ENCODE data around the gene FCHO1. TPM values are rescaled to one million over a fixed set of nuclear protein-coding genes. Genes with fewer than 3 reads are reported as not detected.

Gene FCHO1
- 10 to 100 TPM; 35.8 to 38.7 TPM for total RNA-seq

DNA sequence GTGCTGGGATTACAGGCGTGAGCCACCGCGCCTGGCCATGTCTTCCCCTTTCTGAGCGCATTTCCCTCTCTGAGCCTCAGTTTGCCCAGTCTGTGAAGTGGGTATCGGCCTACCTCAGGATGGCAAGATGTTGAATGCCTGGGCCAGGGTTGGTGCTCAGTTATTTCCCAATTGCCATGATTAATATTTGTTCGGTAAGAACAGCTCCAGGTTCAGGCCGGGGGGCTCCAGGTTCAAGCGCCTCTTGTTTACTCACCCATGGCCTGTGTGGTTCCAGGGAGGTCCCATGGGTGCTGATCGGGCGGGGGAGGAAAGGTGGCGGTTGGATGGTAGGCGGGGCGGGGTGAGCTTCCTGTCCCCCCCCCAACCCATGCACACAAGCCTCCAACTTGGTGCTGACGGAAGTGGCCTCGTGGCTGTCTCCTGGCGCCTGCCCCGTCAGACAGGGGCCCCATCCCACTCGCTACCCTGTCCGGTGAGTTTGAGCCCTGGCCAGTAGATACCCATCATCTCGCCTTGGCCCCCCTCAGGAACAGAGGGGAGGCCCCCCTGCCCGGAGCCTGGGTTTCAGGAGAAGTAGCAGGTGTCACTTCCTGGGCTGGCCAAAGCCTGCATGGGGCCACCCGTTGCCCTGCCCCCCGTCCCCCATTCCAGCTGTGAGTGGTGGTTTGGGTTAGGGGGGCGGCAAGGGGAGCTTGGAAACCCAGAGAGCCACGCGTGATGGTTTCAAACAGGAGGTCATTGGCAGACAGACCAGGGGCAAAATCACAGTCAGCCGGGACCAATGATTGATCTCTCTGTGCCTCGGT lies at the start of gene FCHO1:
FCHO1 (plus strand) TSS at position 375 of the 809 bp plus-strand sequence. CDS start 3,688 bp downstream, outside the sequence.
- DNase-seq = peak; percentile 86
- H3K4me3 Mint-ChIP-seq = peak within 1 kb of the TSS; percentile 95
- no peaks in the 10 kb centered on the region for H3K9me3 Mint-ChIP-seq
- H3K36me3 Mint-ChIP-seq = peaks cover 18% of the 10 kb centered on the region
- H3K4me1 Mint-ChIP-seq = peaks cover 55% of the 10 kb centered on the region
- peak within 1 kb of the TSS; percentile 99 for H3K27ac Mint-ChIP-seq
- no peaks in the 10 kb centered on the region for H3K27me3 Mint-ChIP-seq

GRCh38 chr19:17703824-17704463 lies 47.3 kb upstream of the FCHO1 start:
- no peak overlapping the region for H3K4me3 Mint-ChIP-seq
- peaks cover 4% of the 10 kb centered on the region for H3K27me3 Mint-ChIP-seq
- H3K4me1 Mint-ChIP-seq = no peaks in the 10 kb centered on the region
- DNase-seq = peak; percentile 70
- no peak overlapping the region for H3K27ac Mint-ChIP-seq
- H3K9me3 Mint-ChIP-seq = no peaks in the 10 kb centered on the region
- no peaks in the 10 kb centered on the region for H3K36me3 Mint-ChIP-seq

GRCh38 chr19:17706750-17707181 lies 44.5 kb upstream of the FCHO1 start:
- DNase-seq = no peak
- Mint-ChIP-seq H3K9me3 (no peaks in the 10 kb centered on the region), H3K27me3 (no peaks in the 10 kb centered on the region), H3K4me1 (no peaks in the 10 kb centered on the region), H3K4me3 (no peak overlapping the region), H3K27ac (no peak overlapping the region), H3K36me3 (no peaks in the 10 kb centered on the region)

DNA sequence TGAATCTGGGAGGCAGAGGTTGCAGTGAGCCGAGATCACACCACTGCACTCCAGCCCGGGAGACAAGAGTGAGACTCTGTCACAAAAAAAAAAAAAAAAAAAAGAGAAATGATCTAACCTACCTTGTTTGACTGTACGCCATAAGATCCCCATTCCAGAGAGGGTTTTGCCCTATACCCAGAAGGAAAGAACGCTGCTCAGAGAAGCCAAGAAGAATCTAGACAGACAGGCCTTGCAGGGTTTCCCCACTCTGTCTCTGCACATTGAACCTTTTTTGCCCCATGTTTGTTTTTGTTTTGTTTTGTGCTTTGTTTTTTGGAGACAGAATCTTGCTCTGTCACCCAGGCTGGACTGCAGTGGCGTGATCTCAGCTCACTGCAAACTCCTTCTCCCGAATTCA lies 39.4 kb upstream of the FCHO1 start:
- H3K27ac Mint-ChIP-seq = no peak overlapping the region
- no peak for DNase-seq
- H3K27me3 Mint-ChIP-seq = no peaks in the 10 kb centered on the region
- no peaks in the 10 kb centered on the region for H3K9me3 Mint-ChIP-seq
- no peaks in the 10 kb centered on the region for H3K4me1 Mint-ChIP-seq
- no peaks in the 10 kb centered on the region for H3K36me3 Mint-ChIP-seq
- no peak overlapping the region for H3K4me3 Mint-ChIP-seq

- no peak overlapping the region for H3K27ac Mint-ChIP-seq
- no peaks in the 10 kb centered on the region for H3K9me3 Mint-ChIP-seq
- peaks cover 26% of the 10 kb centered on the region for H3K4me1 Mint-ChIP-seq
- H3K27me3 Mint-ChIP-seq = no peaks in the 10 kb centered on the region
- peaks cover 10% of the 10 kb centered on the region for H3K36me3 Mint-ChIP-seq
- H3K4me3 Mint-ChIP-seq = no peak overlapping the region
- no peak for DNase-seq
These were observed 34.9 kb upstream of the FCHO1 start for GRCh38 chr19:17716309-17716929.

GRCh38 chr19:17718550-17718946 lies 32.7 kb upstream of the FCHO1 start:
- H3K4me1 Mint-ChIP-seq = peaks cover 34% of the 10 kb centered on the region
- H3K27me3 Mint-ChIP-seq = no peaks in the 10 kb centered on the region
- peak overlapping the region; percentile 70 for H3K27ac Mint-ChIP-seq
- no peak for DNase-seq
- no peaks in the 10 kb centered on the region for H3K9me3 Mint-ChIP-seq
- peak overlapping the region; percentile 77 for H3K4me3 Mint-ChIP-seq
- H3K36me3 Mint-ChIP-seq = peaks cover 15% of the 10 kb centered on the region

DNA sequence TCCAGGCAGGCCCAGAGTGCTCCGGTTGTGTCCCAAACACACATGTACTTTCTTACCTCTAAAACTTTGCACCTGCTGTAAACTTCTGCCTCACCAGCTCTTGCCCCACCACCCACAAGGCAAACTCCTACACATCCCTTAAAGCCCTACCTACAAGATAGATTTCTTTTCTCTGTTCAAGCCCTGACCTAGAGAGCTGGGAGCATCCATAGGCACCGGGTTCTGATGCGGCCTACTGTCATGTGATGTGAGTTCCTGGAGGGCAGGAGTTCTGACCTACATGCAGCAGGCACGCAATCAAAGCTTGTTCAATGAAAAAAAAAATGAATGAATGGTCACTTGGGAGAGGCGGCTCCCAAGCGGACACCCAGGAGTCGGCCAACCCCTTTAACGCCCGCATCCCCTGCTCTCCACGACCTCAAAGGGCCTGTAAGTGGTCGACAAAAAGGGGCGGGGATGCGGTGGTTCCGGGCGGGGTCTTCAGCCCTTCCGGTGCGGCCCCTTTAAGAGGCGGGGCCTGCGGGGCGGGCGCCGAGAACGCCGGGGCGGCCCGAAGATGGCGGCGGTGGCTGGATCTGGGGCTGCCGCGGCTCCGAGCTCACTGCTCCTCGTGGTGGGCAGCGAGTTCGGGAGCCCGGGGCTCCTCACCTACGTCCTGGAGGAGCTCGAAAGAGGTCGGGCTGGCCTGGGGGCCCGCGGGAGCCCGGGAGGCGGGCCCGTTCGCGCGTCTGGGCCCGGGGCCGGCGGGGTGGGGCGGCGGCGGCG lies 32.1 kb upstream of the FCHO1 start, which contains the start of gene MAP1S:
MAP1S (plus strand) TSS at position 534 of the 765 bp plus-strand sequence; CDS start at position 557, 23 bp downstream.
- no peaks in the 10 kb centered on the region for H3K9me3 Mint-ChIP-seq
- peak; percentile 77 for DNase-seq
- H3K4me3 Mint-ChIP-seq = peak within 1 kb of the TSS; percentile 88
- H3K4me1 Mint-ChIP-seq = peaks cover 34% of the 10 kb centered on the region
- H3K27ac Mint-ChIP-seq = peak within 1 kb of the TSS; percentile 74
- no peaks in the 10 kb centered on the region for H3K27me3 Mint-ChIP-seq
- H3K36me3 Mint-ChIP-seq = peaks cover 16% of the 10 kb centered on the region

DNA sequence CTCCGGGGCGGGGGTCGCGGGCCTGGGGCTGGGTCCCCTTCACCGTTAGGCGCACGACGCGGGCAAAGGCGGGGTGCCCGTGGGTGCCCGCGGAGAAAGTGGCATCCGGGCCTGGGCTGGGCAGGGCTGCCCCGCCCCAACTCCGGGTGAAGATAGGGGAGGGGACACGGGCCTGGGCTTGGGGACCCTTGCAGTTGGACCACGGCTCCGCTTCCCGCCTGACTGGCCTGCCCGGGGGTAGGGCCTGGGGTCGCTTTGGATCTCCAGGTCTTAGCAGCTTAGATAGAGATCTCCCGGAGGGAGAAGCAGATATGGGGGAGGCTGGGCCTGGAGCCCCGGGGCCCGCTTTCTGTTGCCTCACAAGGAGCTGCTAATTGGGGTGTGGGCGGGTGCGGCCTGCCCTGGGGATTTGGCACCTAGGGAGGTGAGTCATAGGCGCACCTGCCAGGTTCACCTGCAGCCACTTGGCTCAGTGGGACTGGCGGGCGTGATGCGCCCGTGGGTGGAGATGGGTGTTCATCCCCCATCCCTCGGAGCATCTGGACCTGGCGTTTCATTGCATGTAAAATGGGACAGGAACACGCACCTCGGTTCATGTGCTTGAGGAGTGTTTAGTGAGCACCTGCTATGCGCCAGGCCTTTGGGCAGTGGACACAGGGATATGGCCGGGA lies 31.4 kb upstream of the FCHO1 start:
- Mint-ChIP-seq H3K4me1 (peaks cover 34% of the 10 kb centered on the region), H3K4me3 (peak overlapping the region; percentile 88), H3K9me3 (no peaks in the 10 kb centered on the region), H3K27ac (peak overlapping the region; percentile 74), H3K27me3 (no peaks in the 10 kb centered on the region), H3K36me3 (peaks cover 21% of the 10 kb centered on the region)
- peak; percentile 61 for DNase-seq

- Mint-ChIP-seq H3K4me1 (peaks cover 34% of the 10 kb centered on the region), H3K36me3 (peaks cover 25% of the 10 kb centered on the region), H3K27ac (peak overlapping the region; percentile 74), H3K9me3 (no peaks in the 10 kb centered on the region), H3K27me3 (no peaks in the 10 kb centered on the region), H3K4me3 (peak overlapping the region; percentile 88)
- DNase-seq = no peak
These were observed 30.8 kb upstream of the FCHO1 start for GRCh38 chr19:17720440-17720839.

- no peak overlapping the region for H3K27ac Mint-ChIP-seq
- H3K9me3 Mint-ChIP-seq = no peaks in the 10 kb centered on the region
- H3K4me3 Mint-ChIP-seq = peak overlapping the region; percentile 88
- DNase-seq = no peak
- peaks cover 34% of the 10 kb centered on the region for H3K4me1 Mint-ChIP-seq
- H3K27me3 Mint-ChIP-seq = no peaks in the 10 kb centered on the region
- peaks cover 25% of the 10 kb centered on the region for H3K36me3 Mint-ChIP-seq
These were observed 30.1 kb upstream of the FCHO1 start for GRCh38 chr19:17721111-17721628.

GRCh38 chr19:17721821-17722220 lies 29.5 kb upstream of the FCHO1 start:
- peak overlapping the region; percentile 54 for H3K27ac Mint-ChIP-seq
- peaks cover 34% of the 10 kb centered on the region for H3K4me1 Mint-ChIP-seq
- no peak overlapping the region for H3K4me3 Mint-ChIP-seq
- H3K9me3 Mint-ChIP-seq = no peaks in the 10 kb centered on the region
- DNase-seq = no peak
- H3K27me3 Mint-ChIP-seq = no peaks in the 10 kb centered on the region
- H3K36me3 Mint-ChIP-seq = peaks cover 25% of the 10 kb centered on the region

DNA sequence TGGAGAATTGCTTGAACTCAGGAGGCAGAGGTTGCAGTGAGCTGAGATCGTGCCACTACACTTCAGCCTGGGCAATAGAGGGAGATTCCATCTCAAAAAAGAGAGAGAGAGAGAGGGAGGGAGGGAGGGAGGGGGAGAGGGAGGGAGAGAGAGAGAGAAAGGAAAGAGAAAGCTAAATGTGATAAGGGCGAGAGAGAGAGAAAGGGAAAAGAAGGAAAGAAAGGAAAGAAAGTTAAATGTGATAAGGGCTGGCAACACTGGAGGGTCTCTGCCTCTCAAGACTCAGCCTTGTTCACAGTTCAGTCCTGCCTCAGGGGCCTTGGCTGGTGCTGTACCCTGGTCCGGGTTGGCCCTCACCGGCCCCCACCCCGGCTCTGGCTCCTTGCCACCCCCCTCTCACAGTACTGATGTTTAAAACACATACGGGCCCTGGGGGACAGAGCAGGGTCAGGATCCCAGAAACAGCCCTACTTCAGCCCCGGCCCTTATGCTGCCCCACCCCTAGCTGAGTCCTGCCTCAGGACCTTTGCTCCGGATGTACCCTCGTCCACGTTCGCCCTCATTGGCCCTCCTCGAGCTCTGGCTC lies 28.5 kb upstream of the FCHO1 start:
- DNase-seq = no peak
- H3K27me3 Mint-ChIP-seq = no peaks in the 10 kb centered on the region
- H3K4me3 Mint-ChIP-seq = no peak overlapping the region
- peaks cover 30% of the 10 kb centered on the region for H3K4me1 Mint-ChIP-seq
- H3K27ac Mint-ChIP-seq = no peak overlapping the region
- no peaks in the 10 kb centered on the region for H3K9me3 Mint-ChIP-seq
- H3K36me3 Mint-ChIP-seq = peaks cover 25% of the 10 kb centered on the region

- Mint-ChIP-seq H3K4me3 (no peak overlapping the region), H3K9me3 (no peaks in the 10 kb centered on the region), H3K36me3 (peaks cover 25% of the 10 kb centered on the region), H3K27ac (no peak overlapping the region), H3K27me3 (no peaks in the 10 kb centered on the region), H3K4me1 (peaks cover 23% of the 10 kb centered on the region)
- no peak for DNase-seq
These were observed 26.6 kb upstream of the FCHO1 start for GRCh38 chr19:17724655-17725054.

Measured in activated naive CD8-positive, alpha-beta T cell treated with anti-CD3 and anti-CD28 coated beads for 36 hours (primary cell).